B cell (primary cell): ENCODE measurements around the gene DPP10.

Experiments used
- CTCF ChIP-seq: fragments of 200-600 bp; IDR thresholded peaks from one replicate; pipeline ENCODE4 v1.8.0; 2022; ENCODE audit warnings: antibody characterized with exemption, mild to moderate bottlenecking
- EZH2 ChIP-seq: IDR thresholded peaks from 2 replicates; pipeline ENCODE4 v1.6.1; 2012; ENCODE audit warnings: borderline replicate concordance, low read depth, mild to moderate bottlenecking, moderate library complexity, low read length; ENCODE audit not compliant: insufficient read depth, poor library complexity, severe bottlenecking

GRCh38 chr2:114642166-114642770, 199.8 kb downstream of the DPP10 start:
- no peak for TF ChIP-seq CTCF
- TF ChIP-seq EZH2, result no peak
